ENCODE data around the gene JPT1. TPM values are rescaled to one million over a fixed set of nuclear protein-coding genes. Genes with fewer than 3 reads are reported as not detected.

Gene JPT1
- total RNA-seq, 1 donor from 2014 or later, result 20.3 TPM

- intact Hi-C loops (cut with DNase I), result no loop called here
- DNase-seq (ENCODE audit: low spot score) (no peak), ATAC-seq (no peak)
Measured at GRCh38 chr17:75111777-75112335, 42.5 kb downstream of the JPT1 start.

GRCh38 chr17:75110234-75110937, 43.9 kb downstream of the JPT1 start:
- DNase-seq (ENCODE audit: low spot score), result no peak
- intact Hi-C loops (cut with DNase I), result no loop called here
- ATAC-seq, result no peak

- intact Hi-C loops (cut with DNase I), result no loop called here
- ATAC-seq (peak; percentile 92), DNase-seq (ENCODE audit: low spot score) (peak; percentile 94)
Measured at GRCh38 chr17:75109407-75110233, 44.7 kb downstream of the JPT1 start, which contains the start of gene ARMC7. ARMC7 (plus strand) TSS chr17:75109969; CDS start chr17:75110289, 320 bp downstream.

GRCh38 chr17:75109046-75109406, 45.3 kb downstream of the JPT1 start:
- intact Hi-C loops (cut with DNase I), result no loop called here
- ATAC-seq (no peak), DNase-seq (ENCODE audit: low spot score) (no peak)

- intact Hi-C loops (cut with DNase I), result no loop called here
- no peak for ATAC-seq
Measured at GRCh38 chr17:75108193-75108592, 46.1 kb downstream of the JPT1 start.

GRCh38 chr17:75105126-75106080, 48.9 kb downstream of the JPT1 start:
- intact Hi-C loops (cut with DNase I), result no loop called here
- ATAC-seq, result no peak
- DNase-seq (ENCODE audit: low spot score), result no peak

More at GRCh38 chr17:75108193-75108592, 46.1 kb downstream of the JPT1 start:
- DNase-seq (ENCODE audit: low spot score), result no peak

- ATAC-seq (no peak), DNase-seq (ENCODE audit: low spot score) (no peak)
- intact Hi-C loops (cut with DNase I), result no loop called here
Measured at GRCh38 chr17:75103601-75104554, 50.4 kb downstream of the JPT1 start.

GRCh38 chr17:75102385-75102821, 51.9 kb downstream of the JPT1 start:
- no peak for ATAC-seq
- intact Hi-C loops (cut with DNase I), result no loop called here

GRCh38 chr17:75099881-75100595, 54.3 kb downstream of the JPT1 start:
- DNase-seq (ENCODE audit: low spot score) (no peak), ATAC-seq (no peak)
- intact Hi-C loops (cut with DNase I), result no loop called here

More at GRCh38 chr17:75102385-75102821, 51.9 kb downstream of the JPT1 start:
- DNase-seq (ENCODE audit: low spot score), result no peak

- intact Hi-C loops (cut with DNase I), result no loop called here
- ATAC-seq (no peak), DNase-seq (ENCODE audit: low spot score) (no peak)
Measured at GRCh38 chr17:75098861-75099260, 55.5 kb downstream of the JPT1 start.

- intact Hi-C loops (cut with DNase I), result no loop called here
- no peak for DNase-seq (ENCODE audit: low spot score)
Measured at GRCh38 chr17:75097865-75098264, 56.4 kb downstream of the JPT1 start.

GRCh38 chr17:75096082-75096625, 58.2 kb downstream of the JPT1 start:
- DNase-seq (ENCODE audit: low spot score) (peak; percentile 61), ATAC-seq (peak; percentile 76)
- intact Hi-C loops (cut with DNase I), result no loop called here

More at GRCh38 chr17:75097865-75098264, 56.4 kb downstream of the JPT1 start:
- no peak for ATAC-seq

GRCh38 chr17:75094871-75095399, 59.4 kb downstream of the JPT1 start:
- DNase-seq (ENCODE audit: low spot score) (no peak), ATAC-seq (no peak)
- intact Hi-C loops (cut with DNase I), result no loop called here

- intact Hi-C loops (cut with DNase I), result no loop called here
- DNase-seq (ENCODE audit: low spot score) (no peak), ATAC-seq (no peak)
Measured at GRCh38 chr17:75093548-75094158, 60.7 kb downstream of the JPT1 start.

- ATAC-seq, result no peak
- intact Hi-C loops (cut with DNase I), result no loop called here
- DNase-seq (ENCODE audit: low spot score), result no peak
Measured at GRCh38 chr17:75091855-75092327, 62.4 kb downstream of the JPT1 start.
